Activated T-helper 1 cell treated with anti-CD3 and anti-CD28 coated beads, Interleukin-12 subunit alpha, Interleukin-12 subunit beta, Interleukin-2, Interleukin-4 antibody, amounts not matched to agents 30 ng/mL and 10 ng/mL and 1 ng/mL, durations not matched to agents 14 hours and 24 hours and 36 hours (primary cell): ENCODE measurements around the gene LRP1. TPM values are rescaled to one million over a fixed set of nuclear protein-coding genes. Genes with fewer than 3 reads are reported as not detected.

ENCODE experiments used
- DNase-seq: peaks from one replicate; pipeline ENCODE4 v3.0.0; 2021; ENCODE audit warnings: low spot score
- H3K27ac Mint-ChIP-seq: one replicate; pipeline ENCODE4 v1.8.0; 2021; ENCODE audit warnings: mild to moderate bottlenecking, mixed read lengths
- H3K27me3 Mint-ChIP-seq: one replicate; pipeline ENCODE4 v1.8.0; 2022; ENCODE audit warnings: mild to moderate bottlenecking, moderate library complexity, mixed read lengths; ENCODE audit not compliant: insufficient read depth
- H3K36me3 Mint-ChIP-seq: one replicate; pipeline ENCODE4 v1.8.0; 2021; ENCODE audit warnings: low read depth, mixed read lengths
- H3K4me1 Mint-ChIP-seq: one replicate; pipeline ENCODE4 v1.8.0; 2021; ENCODE audit warnings: low read depth, mixed read lengths
- H3K4me3 Mint-ChIP-seq: one replicate; pipeline ENCODE4 v1.8.0; 2021; ENCODE audit warnings: mild to moderate bottlenecking, moderate library complexity, mixed read lengths
- H3K9me3 Mint-ChIP-seq: one replicate; pipeline ENCODE4 v1.8.0; 2021; ENCODE audit warnings: mixed read lengths
- intact Hi-C: fragments of 100-400 bp; cut with micrococcal nuclease; formaldehyde crosslinking; loops from one replicate; pipeline ENCODE4 v1.15.1; 2024
- total RNA-seq: library from RNA; stranded (reverse); gene quantifications from 2 replicates; pipeline ENCODE4 v1.2.3, GENCODE V29; 2022

LRP1 gene
- total RNA-seq, 1 donor from 2014 or later, result 0.26 TPM

DNA sequence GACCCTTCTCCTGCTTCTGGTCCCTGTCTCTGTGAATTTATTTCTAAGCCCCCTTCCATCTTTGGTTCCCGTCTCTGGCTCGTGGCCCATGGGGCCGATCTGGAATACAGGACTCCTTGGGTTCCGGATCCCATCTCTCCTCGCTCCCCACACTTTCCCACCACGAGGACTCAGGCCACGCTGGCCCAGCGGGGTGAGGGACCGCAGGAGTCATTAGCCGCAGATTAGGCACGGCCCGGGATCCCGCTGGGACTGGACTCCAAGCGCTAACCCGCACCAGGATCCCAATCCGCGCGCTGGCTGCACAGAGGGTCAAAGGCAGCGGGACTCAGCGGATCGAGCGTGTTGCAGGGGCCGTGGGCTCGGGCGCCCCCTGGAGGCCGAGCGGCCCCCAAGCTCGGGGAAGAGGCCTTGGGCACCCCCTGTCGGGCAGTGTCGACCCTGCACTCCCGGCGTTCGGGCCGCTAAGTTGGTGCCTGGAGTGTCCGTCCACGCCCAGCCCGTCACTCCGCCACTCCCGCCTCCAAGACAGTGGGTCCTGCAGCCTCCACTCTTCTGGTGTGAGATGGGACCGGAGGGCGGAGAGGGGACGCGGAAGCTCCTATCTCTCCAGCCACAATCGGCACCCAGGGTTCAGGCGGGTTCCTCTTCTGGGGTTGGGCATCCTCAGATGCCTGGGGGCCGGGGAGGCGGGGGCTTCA, 110.7 kb downstream of the LRP1 start:
- Mint-ChIP-seq H3K27ac (peak overlapping the region; percentile 78), H3K4me1 (peaks cover 64% of the 10 kb centered on the region), H3K27me3 (peaks cover 48% of the 10 kb centered on the region), H3K9me3 (no peaks in the 10 kb centered on the region), H3K4me3 (peak overlapping the region; percentile 95), H3K36me3 (peaks cover 16% of the 10 kb centered on the region)
- intact Hi-C loops, result loop anchor here (1.0 to 2.0 kb wide), 3 partner anchors 10 to 26 kb away; partner anchors contain the start of gene SHMT2
- DNase-seq, result peak; percentile 86

DNA sequence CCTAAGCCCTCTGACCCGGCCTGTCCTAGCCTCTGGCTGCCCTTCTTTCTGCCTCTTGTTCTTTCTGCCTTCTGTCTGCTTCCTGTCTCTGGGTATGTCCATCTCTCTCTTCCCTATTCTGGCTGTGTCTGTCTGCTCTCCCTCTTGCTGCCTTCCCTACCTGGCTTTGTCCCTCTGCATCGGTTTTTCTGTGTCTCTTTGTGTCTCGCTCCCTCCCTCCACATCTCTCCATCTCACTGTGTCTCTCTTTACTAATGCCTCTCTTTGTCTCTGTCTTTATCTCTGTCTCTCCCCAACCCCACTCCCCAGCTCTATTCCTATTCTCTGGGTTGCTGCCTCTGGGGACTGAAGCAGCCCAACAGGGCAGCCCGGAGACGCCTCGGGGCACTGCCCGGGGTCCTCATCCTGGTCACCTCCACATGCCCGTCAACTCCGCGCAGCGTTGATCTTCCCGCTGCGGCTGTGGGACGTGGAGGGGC, 111.3 kb downstream of the LRP1 start:
- Mint-ChIP-seq H3K27me3 (peaks cover 50% of the 10 kb centered on the region), H3K4me3 (peak overlapping the region; percentile 95)

DNA sequence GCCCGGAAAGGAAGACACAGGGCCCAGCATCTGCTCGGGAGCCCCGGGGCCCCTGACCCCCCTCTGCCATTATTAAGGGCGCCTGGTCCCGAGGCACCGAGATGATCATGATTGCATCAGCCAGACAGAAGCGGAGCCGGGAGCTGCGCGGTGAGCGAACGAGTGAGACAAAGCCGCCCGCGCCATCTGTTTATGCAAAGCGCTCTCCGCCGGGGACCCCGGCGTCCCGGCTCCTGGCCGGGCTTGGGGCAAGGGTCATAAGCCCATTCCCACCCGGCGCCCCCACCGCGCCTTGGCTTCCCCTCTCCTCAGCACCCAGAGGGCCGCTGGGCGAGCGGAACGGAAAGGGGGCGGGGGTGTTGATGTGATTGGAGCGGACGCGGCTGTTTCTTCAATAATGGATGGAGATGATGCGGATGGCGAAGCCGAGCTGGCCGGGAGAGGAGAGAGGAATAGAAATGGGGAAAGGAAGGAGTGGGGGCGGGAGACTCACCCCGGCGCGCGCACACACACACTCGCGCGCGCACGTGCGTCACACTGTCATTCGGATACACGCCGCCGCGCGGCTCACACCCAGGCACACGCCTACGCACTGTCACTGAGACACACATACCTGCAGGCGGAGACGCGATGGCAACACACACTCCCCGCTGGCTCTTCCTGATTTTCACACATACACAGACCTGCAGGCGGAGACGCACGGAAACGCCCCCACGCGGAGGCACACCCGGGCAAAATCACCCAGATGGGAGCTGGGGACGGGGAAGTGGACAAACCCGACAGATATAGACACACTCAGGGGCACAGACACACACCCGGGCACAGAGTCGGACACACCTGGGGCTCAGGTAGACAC, 112.0 kb downstream of the LRP1 start:
- Mint-ChIP-seq H3K36me3 (peaks cover 10% of the 10 kb centered on the region), H3K27me3 (peaks cover 50% of the 10 kb centered on the region), H3K9me3 (no peaks in the 10 kb centered on the region), H3K4me1 (peaks cover 63% of the 10 kb centered on the region), H3K4me3 (peak overlapping the region; percentile 95), H3K27ac (peak overlapping the region; percentile 84)
- intact Hi-C loops, result loop anchor here (5.0 to 10.0 kb wide), 2 partner anchors 128 to 385 kb away; partner anchors contain the start of gene STAT6
- peak; percentile 65 for DNase-seq

More for the DNA sequence above, 111.3 kb downstream of the LRP1 start:
- Mint-ChIP-seq H3K4me1 (peaks cover 63% of the 10 kb centered on the region), H3K27ac (peak overlapping the region; percentile 78), H3K36me3 (peaks cover 10% of the 10 kb centered on the region), H3K9me3 (no peaks in the 10 kb centered on the region)
- DNase-seq, result no peak
- intact Hi-C loops, result loop anchor here (1.0 to 10.0 kb wide), 5 partner anchors 10 to 385 kb away; partner anchors contain the start of genes SHMT2 and STAT6

DNA sequence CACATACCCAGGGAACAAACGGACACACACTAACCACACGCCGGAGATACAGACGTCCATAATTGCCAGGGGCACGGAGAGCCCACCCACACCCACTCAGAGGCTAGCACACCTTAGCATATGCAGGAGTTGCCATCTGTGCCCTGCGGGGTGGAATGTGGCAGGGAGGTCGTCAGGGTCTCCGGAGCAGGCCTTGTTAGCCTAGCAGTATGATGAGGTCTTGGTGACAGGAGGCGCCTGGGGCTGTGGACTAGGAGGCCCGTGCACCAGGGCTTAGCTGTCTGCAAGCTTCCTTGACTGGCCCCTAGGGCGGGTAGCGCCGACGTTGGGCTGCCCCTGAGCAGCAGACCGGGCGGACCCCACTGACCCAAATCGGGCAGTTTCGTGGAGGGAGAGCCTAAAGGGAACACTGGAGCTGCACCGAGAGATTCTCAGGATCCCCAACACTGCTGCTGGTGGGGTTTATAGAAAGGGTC, 112.7 kb downstream of the LRP1 start:
- peaks cover 50% of the 10 kb centered on the region for H3K27me3 Mint-ChIP-seq
- no peak for DNase-seq
- intact Hi-C loops, result loop anchor here (5.0 to 10.0 kb wide), 2 partner anchors 129 to 384 kb away; partner anchors contain the start of gene STAT6
- H3K27ac Mint-ChIP-seq, result peak overlapping the region; percentile 84
- no peaks in the 10 kb centered on the region for H3K9me3 Mint-ChIP-seq
- H3K4me3 Mint-ChIP-seq, result peak overlapping the region; percentile 95
- peaks cover 8% of the 10 kb centered on the region for H3K36me3 Mint-ChIP-seq
- peaks cover 63% of the 10 kb centered on the region for H3K4me1 Mint-ChIP-seq

DNA sequence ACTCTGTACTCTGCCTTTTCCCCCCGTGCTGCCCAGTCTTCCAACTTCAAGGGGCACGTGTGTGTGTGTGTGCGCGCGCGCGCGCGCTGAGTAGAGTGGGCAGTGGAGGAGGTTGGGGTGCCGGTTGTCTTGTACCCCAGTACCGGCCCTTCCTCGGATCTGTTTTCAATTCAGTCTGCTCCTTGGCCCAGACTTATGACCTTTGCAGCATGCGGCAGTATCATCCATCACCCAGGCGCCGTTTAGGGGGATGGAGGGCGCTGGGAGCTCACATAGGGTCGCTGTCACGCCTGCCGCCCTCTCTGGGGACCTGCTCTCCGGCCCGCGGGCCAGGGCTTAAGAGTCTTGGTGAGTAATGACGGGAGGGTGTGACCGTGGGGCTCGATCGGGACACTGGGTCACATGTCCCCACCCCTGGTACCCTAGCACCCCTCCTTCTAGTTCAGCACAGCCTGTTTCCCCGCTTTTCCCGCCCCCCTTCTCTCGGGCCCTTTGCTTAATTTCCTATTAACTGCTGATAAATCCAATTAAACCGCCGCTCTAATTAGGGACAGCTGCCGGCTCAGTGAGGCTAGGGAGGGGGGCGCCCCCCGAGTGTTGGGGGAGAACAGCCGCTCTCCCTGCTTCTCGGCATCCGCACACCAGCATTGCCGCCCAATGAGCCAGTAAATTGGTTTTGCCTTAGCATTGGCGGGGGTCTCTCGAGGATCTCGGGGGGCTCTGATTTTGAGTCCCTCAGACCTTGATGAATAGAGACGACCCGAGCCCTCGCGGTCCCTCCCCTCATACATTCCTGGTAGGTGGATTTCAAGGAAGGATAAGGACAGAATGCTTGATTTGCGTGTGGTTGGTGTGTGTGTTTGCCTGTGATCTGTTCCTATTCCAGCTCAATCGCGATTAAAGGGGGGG, 113.4 kb downstream of the LRP1 start:
- Mint-ChIP-seq H3K36me3 (peaks cover 6% of the 10 kb centered on the region), H3K4me3 (peak overlapping the region; percentile 95), H3K27ac (no peak overlapping the region), H3K27me3 (peaks cover 44% of the 10 kb centered on the region), H3K9me3 (no peaks in the 10 kb centered on the region), H3K4me1 (peaks cover 63% of the 10 kb centered on the region)
- intact Hi-C loops, result loop anchor here (2.0 to 10.0 kb wide), 3 partner anchors 115 to 383 kb away; partner anchors contain the start of gene STAT6
- DNase-seq, result no peak

DNA sequence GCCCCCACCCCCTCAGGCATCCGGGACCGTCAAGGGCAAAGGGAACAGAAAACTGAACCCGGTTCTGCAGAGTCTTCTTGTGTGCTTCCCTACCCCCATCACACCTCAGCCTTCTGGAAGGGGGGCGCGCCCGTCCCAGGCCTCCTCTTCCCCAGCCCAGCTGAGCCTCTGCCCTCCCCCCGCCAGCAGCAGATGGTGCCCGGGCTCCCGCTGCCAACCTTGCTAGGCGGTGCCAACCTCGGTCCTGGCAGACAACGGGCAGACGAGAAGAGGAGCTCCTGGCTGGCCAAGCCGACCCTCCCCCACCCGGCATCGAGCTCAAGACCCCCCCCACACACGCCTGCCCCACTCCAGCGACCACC, 114.0 kb downstream of the LRP1 start:
- Mint-ChIP-seq H3K36me3 (peaks cover 3% of the 10 kb centered on the region), H3K9me3 (no peaks in the 10 kb centered on the region), H3K4me3 (no peak overlapping the region), H3K4me1 (peaks cover 59% of the 10 kb centered on the region), H3K27ac (no peak overlapping the region), H3K27me3 (peaks cover 38% of the 10 kb centered on the region)
- intact Hi-C loops, result loop anchor here (2.0 to 10.0 kb wide), 3 partner anchors 116 to 382 kb away; partner anchors contain the start of gene STAT6
- no peak for DNase-seq

DNA sequence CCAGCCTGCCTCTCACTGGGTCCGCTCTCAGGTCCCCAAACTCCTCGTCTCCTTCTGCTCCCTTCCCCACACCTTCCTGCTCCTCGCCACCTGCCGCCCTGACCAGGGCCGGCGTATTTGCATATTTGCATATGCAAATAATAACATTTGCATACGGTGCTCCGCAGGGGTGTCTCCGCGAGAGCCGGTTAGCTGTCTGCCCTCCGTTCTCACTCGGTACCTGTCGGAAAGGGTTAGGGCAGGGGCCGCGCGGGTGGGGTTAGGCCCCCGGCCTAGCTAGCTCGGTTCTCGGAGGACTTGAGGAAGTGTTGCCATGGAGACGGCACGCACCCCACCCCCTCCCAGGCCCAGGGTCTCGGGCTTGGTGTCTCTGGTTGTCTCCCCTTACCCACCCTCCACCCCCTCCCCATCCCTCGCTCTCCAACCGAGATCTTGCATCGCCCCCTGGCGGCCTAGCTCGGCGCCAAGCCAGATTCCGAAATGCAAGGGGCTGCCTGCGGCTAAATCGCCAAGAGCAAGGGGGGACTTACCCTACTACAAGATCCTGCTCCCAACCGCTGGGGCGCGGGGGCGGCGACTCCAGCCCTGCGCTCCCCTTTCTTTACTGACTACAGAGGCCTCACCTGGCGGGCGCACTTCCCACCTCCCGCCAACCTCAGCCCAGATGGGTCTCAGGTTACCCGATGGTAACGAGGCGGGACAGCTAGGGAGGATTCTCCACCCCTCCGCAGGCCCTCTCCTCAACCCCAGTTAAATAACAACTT, 114.6 kb downstream of the LRP1 start:
- peak; percentile 54 for DNase-seq
- Mint-ChIP-seq H3K27me3 (peaks cover 33% of the 10 kb centered on the region), H3K4me1 (peaks cover 54% of the 10 kb centered on the region), H3K36me3 (peaks cover 2% of the 10 kb centered on the region), H3K27ac (peak overlapping the region; percentile 12), H3K9me3 (no peaks in the 10 kb centered on the region), H3K4me3 (peak overlapping the region; percentile 76)
- intact Hi-C loops, result loop anchor here (1.0 to 10.0 kb wide), 5 partner anchors 30 to 382 kb away; partner anchors contain the start of genes GLI1 and STAT6

DNA sequence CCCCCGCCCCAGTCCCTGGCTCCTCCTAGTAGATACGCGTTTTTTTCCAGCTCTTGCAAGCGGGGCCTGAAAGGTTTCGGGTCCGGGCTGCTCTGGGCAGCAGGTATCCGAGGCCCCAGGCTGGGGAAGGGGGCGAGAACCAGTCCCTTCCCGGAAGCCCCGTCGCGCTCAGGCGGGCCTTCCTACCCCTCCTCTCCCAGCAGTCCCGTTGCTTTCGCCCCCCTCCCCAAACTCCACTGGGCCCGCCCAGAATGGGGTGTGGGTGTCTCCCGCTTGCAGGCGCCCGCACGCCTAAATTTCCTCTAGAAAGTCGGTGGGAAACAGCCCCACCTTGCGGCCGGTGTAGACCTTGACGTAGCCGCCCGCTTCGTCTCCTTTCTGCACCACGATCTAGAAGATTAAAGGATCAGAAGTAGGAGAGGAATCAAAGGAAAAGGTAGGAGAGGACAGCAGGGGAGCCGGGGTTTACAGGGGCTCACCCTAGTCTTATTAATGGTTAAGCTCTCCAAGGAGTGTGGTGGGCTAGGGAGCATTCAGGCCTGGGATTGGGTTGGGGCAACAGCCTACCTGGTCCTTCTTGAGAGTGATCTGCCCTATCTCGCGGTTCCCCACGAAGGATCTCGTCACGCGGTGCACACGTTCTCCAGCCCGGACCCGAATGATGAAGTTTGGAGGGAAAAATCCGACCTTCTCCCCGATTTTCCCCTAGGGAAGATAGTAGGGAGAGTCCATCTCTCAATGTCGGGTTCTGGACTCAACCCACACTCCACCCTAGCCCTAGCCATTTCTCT, 115.4 kb downstream of the LRP1 start:
- Mint-ChIP-seq H3K4me1 (peaks cover 47% of the 10 kb centered on the region), H3K4me3 (peak overlapping the region; percentile 76), H3K27me3 (peaks cover 31% of the 10 kb centered on the region), H3K36me3 (peaks cover 2% of the 10 kb centered on the region), H3K27ac (peak overlapping the region; percentile 41), H3K9me3 (no peaks in the 10 kb centered on the region)
- intact Hi-C loops, result loop anchor here (1.0 to 10.0 kb wide), 5 partner anchors 30 to 381 kb away; partner anchors contain the start of genes GLI1 and STAT6
- peak; percentile 74 for DNase-seq

DNA sequence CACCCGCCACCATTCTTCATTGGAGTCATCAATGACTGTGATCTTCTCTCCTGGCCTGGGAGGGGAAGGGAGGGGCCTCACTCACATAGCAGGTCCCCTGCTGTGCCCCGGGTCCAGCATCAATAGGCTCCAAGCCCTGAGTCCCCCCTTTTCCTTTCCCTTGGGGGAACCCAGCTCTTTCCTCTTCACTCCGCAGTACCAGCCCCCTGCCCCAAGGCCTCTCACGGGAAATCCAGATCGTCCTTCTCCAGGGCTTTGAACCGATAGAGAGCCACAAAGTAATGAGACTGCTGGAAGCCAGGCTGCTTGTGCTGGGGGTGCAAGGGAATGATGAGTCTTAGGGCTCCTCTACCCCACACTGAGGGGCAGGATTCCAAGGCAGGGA, 116.0 kb downstream of the LRP1 start:
- H3K36me3 Mint-ChIP-seq, result peaks cover 2% of the 10 kb centered on the region
- H3K4me1 Mint-ChIP-seq, result peaks cover 48% of the 10 kb centered on the region
- peak overlapping the region; percentile 31 for H3K4me3 Mint-ChIP-seq
- no peak overlapping the region for H3K27ac Mint-ChIP-seq
- peaks cover 29% of the 10 kb centered on the region for H3K27me3 Mint-ChIP-seq
- intact Hi-C loops, result loop anchor here (5.0 to 10.0 kb wide), 2 partner anchors 132 to 380 kb away; partner anchors contain the start of gene STAT6
- no peak for DNase-seq
- H3K9me3 Mint-ChIP-seq, result no peaks in the 10 kb centered on the region

DNA sequence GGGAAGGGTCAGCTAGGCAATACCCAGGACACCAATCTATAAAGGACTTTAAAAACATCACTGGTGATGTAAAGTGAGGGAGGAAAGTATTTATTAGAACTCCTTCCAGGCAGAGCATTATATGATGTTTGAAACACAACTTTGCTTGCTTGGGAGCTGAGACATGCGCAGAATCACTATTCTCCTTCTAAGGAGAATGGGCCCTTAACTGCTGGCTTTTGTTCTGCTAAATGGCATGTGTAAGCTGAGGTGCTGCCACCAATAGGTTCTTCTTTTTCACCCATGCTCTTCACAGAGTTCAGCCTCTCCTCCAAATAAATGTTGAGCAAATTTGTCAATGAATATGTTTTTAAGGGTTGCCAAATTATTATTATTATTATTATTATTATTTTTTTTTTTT, 118.8 kb downstream of the LRP1 start:
- Mint-ChIP-seq H3K27ac (no peak overlapping the region), H3K36me3 (peaks cover 2% of the 10 kb centered on the region), H3K27me3 (peaks cover 11% of the 10 kb centered on the region), H3K4me3 (no peak overlapping the region), H3K9me3 (no peaks in the 10 kb centered on the region), H3K4me1 (peaks cover 23% of the 10 kb centered on the region)
- no peak for DNase-seq
- intact Hi-C loops, result loop anchor here (10.0 kb wide), 1 partner anchor 378 kb away; no protein-coding TSS in a partner anchor
